Activated CD8-positive, alpha-beta memory T cell treated with anti-CD3 and anti-CD28 coated beads, Interleukin-2, amount 50 U/mL, for 1 hour (primary cell): Measurements from ENCODE around the gene COPZ1.

Experiments used
- DNase-seq: peaks from one replicate; pipeline ENCODE4 v3.0.0-alpha.2; 2020; ENCODE audit errors: extremely low read depth

Gene COPZ1

DNA sequence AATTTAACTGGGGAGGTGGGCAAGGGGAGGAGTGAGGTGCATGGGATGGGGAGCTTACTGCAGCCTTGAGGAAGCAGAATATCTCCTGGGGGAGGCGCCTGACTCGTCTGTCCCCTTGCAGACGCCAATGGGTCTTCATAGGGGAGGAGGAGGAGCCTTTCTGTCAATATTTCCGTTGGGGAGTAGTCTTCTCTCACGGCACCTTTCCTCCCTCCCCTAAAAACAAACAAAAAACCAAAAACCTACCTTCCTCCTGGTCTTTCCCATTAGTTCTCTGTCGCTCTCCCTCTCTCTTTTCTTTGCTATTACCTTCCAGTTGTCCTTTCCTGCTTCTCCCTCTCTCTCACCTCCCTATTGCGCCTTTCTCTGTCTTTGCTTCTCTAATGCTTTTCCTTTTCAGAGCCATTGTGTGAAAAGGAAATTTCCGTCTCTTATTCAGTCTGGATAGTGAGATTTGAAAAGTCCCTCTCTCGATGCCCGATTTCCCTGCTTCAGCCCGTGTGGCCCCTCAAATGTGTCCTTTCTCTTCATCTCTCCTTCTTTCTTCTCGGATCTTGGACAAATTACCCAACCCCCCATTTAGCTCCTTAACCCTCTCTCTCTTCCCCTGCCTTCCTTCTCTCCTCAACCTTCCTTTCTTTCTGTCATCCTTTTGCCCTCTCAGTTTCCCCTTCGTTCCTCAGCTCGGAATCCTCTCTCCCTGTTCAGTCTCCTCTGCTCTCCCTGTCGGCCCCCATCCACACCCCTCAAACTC lies 33.4 kb downstream of the COPZ1 start:
- no peak for DNase-seq

DNA sequence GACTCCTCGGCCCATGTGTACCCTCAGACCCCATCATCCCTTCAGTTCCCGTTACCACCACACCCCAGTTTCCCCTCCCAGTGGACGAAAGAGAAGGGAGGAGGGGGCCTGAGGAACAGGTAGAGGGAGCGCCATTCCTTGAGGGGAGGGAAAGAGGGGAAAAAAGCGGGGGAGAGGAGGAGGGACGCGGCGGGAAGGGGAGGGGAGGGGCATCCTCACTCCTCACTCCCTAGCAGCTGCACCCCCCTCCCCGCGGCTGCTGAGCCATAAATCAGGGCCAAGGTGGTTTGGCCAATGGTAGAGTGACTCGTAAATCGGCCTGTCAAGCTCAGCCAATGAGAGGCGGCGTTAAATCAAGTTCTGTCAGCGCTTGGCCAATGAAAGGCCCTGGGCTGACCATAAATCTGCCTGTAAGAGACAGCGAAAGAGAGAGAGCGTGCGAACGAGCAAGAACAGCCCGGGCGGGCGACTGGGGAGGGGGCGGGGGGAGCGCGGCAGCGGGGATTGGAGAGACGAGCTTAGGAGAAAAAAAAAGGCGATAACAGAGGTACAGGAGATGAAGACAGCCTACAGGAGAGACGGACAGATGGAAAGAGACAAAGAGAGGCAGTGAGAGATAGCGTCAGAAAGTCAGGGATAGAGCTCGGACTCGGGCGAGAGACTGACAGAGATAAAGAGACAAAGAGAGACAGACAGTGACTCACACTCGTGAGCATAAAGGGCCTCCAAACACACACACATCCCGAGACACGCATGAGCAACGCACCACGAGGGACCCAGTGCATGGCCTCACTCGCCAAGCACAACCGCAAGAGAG lies 34.2 kb downstream of the COPZ1 start:
- DNase-seq = peak; percentile 93

DNA sequence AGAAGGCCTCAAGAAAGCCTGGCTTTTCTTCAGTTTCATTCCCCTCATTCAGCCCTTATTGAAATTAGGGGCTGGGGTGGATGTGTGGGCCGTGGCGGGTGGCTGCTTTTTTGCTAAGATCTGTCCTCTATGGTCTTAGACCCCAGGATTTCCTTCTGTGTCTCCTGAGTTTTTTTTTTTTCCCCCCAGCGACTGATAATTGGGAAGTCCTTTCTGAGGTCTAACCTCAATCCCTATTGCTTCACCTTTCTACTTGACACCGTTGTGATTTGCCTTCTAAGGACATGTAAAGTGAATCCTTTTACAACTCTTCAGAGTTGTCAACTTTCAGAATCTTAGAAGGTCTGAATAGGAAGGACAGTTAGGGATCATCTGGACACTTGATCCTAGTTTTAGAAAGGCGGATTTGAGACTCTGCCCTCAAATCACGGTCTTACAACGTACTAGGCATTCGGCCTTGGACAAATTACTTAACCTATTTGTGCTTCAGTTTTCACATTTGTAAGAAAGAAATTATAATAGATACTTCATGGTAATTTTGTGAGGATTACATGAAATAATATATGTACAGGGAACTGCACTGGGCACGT lies 34.9 kb downstream of the COPZ1 start:
- no peak for DNase-seq

DNA sequence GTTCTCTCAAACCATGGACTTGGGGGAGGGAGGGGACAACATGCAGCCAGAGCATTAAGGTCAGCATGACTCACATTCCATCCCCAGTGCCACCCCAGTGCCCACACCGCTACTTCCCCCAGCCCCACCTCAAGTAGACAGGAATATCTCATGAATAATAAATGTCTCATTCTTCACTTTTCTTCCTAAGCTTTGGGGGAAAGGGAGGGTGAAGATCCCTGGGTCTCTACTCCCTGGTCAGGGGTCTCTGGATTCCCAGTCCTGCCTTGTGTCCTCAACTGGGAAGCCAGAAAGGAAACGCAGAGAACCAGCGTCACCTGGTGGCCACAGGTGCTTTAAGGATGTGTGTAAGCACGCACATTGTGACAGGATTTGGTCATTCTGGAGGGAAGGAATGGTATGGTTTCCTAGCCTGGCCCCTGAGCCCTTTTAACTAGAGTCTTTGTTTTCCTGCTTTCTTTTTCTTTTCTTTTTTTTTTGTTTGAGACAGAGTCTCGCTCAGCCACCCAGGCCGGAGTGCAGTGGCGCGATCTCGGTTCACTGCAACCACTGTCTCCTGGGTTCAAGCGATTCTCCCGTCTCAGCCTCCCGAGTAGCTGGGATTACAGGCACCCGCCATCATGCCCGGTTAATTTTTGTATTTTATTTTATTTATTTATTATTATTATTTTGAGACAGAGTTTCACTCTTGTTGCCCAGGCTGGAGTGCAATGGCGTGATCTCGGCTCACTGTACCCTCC lies 36.0 kb downstream of the COPZ1 start:
- no peak for DNase-seq

DNA sequence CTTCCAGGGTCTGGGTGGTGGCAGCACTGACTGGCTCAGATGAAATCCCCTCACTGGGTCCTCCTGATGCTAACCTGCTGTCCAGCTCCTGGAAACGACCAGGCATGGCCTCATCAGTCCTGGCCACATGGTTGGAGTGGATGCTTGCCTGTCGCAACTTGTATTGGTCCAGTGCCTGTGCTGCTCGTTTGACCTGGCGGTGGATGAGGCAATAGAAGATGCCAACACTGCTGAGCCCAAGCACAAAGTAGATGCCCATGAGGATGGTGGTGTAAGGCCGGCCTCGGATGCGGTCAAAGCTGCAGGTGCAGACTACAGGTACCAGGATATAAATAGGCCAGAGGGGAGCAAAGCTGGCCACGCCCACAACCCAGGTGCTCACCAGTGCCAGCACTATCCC lies 38.1 kb downstream of the COPZ1 start:
- DNase-seq = no peak

DNA sequence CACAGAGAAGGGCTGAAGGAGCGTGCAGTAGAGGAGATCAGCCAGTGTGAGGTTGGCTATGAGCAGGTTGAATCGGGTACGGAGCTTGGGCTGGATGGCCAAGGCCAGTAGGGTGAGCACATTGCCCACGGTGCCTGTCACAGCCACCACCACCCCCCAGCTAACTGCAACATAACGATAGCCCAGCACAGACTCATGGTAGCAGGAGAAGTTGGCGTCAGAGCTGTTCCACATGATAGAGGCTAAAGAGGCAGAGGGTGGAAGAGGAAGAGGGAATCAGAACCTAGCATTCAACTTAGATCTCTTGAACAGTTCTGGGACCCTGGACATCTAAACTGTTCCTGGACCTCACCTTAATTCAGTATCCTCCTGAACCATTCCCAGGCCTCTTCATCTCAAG lies 38.7 kb downstream of the COPZ1 start:
- DNase-seq = no peak

DNA sequence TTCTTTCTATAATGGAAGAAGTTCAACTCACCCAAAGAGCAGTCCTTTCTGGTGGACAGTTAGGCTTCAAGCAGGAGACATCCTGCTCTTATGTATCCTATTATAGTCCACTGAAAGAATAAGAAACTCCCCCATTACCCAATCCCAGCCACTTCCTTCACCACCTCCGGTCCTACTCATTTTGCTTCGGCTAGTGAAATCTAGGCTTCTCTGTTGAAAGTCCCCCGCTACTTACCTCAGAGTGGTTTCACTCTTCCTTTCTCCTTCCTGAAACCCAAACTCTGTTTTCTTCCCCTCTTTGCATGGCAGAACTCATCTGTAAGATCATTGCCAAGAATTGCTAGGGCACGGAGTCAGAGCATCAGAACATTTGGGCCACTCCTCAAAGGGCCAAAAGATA lies 39.5 kb downstream of the COPZ1 start, which contains the start of gene GPR84:
Gene GPR84 (minus strand): TSS at position 74 of the 400 bp plus-strand sequence. CDS start 635 bp downstream, outside the sequence.
- DNase-seq = no peak

DNA sequence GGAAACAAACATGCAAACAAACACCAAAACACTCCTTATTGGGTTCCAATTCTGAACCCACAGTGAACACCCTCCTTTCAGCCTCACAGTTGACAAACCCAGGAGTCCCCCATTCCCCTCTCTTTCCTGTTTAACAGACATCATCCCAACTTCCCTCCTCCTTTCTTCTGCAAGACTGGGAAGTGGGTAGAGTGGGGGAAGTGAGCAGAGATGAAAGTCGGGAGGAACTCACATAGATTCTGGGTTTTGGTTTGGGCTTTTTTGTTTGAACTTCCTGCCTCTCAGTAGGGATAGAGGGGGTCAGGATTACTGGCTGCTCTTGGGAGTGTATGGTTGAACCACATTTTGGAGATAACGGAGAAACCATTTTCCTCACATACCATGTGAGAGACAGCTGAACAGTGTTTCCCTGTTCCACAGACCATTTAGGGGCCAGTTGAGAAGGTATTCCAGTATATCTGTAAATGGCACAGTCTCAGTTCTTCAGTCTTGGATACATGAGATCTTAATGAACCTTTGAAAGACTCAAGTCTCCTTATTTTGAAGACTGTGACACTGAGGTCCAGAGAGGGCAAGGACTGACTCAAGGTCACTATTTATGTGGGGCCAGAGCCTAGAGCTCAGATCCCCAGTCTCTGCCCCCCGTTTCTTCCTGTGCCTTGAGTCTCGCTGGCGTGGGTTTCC lies 43.2 kb downstream of the COPZ1 start:
- no peak for DNase-seq

DNA sequence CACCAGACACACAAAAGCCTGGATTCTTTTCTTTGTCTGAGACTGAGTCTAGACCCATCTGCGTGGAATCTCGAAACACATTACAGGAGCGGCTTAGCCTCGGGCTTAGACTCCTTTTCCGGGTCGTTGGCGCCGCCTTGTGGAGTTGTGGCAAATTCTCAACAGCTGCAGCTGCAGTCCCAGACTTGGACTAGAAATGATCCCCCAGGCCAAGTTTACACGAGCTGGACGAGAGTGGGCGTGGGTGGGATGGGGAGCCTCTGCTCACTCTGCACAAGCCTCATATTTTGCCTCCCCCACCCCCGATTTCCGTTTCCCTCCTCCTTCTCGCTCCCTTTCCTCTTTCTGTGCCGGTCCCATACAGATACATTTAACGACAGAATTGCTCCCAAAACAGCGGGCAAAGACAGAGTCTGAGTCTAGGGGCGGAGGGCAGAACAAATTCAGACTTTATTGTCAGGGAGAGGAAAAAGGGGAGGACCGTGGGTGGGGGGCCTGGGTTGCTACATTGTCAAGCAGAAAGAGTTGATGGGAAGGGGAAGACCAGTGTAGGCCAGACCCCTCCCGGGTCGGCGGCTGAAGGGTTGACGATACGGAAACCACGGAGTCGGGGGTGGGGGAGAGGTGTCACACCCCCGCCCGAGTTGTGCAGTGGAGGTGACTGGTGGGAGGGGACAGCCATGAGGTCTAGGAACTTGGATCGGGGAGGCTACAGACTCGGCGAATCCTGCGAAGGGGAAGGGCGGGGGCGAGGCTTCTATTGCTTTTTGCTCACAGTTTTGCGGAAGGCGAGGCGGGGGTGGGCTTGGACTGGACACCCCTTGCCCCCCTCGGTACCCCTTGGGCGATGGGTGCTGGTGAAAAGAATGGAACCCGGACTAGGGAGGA lies 44.0 kb downstream of the COPZ1 start:
- peak; percentile 72 for DNase-seq

DNA sequence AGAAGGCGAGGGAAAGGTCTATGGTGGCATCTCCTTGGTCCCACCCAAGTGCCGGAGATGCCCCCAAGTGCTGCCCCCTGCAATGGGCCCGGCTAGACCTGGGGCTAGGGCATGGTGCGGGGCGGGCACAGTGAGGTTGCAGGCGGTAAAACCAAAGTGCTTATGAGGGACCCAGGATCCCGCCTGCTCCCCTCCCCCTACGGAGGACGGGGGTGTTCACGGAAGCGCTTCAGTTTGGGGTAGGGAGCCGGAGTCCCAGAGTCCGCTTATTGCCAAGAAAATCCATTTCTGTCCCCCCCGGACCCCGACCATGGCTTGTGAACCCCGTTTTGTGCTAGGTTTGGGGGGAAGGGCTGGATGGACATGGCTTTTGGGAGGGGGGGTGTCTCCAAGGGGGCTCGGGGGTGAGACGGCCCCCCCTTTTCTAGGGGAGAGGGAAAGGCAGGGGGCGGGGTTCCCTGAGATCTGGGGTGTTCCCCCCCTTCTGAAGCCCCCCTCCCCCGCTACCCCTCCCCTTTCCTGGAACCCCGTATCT lies 44.7 kb downstream of the COPZ1 start:
- no peak for DNase-seq

DNA sequence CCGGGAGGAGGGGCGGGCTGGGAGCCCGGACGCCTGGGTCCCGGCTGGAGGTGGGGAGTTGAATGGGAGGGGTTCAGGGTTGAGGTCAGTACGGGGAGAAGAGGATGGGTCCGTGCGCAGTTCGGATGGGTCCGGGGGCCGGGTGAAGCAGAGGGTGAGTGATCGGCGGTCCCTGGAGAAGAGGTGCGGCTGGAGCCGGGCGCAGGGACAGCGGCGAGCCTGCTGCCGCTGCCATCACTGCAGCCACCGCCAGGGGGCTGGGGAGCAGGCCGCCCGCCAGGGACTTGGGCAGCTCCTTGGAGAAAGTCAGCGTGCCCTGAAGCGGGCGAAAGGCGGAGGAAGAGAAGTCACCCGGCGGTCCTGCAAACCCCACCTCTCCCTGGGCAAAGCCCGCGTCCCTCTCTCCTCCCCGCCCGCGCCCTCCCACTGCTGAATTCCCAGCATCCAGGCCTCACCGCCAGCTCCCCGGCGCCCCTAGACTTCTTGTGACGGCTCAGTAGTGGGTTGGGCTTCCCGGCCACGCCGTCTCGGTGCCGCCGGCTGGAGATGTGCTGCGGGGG lies 45.3 kb downstream of the COPZ1 start:
- no peak for DNase-seq

DNA sequence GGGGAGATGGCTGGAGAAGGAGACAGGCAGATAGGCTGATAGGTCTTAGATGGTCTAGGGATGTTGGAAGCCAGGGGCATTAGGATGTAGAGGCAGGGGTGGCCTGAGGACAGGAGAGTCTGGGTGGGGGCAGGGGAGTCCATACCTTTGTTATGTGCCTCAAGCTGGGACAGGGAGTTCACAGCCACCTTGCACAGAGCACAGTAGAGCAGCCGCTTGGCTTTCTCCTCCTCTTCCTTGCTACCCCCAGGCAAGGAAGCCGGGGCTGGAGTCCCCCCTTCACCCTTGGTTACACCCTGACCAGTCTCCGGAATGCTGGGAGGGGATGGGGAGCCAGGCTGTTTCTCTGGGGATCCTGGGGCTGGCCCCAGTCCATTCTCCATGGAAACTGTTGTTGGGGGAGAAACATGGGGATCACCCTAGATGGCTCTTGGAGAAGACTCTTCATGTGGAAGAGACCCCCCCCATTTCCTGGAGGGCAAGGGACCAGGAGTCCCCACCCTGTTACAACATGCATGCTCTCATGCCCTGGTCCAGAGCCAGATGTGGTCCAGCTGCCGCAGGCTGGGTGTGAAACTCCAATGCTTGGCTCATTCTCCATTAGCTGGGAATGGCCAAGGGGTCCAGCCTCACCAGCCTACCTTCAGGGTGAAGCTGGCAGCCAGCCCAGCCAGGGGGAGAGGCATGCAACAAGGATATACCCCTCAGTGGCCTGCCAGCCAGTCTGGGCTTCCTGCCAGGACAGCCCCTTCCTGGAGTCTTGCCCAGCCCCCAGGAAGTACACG lies 46.6 kb downstream of the COPZ1 start:
- DNase-seq = no peak

DNA sequence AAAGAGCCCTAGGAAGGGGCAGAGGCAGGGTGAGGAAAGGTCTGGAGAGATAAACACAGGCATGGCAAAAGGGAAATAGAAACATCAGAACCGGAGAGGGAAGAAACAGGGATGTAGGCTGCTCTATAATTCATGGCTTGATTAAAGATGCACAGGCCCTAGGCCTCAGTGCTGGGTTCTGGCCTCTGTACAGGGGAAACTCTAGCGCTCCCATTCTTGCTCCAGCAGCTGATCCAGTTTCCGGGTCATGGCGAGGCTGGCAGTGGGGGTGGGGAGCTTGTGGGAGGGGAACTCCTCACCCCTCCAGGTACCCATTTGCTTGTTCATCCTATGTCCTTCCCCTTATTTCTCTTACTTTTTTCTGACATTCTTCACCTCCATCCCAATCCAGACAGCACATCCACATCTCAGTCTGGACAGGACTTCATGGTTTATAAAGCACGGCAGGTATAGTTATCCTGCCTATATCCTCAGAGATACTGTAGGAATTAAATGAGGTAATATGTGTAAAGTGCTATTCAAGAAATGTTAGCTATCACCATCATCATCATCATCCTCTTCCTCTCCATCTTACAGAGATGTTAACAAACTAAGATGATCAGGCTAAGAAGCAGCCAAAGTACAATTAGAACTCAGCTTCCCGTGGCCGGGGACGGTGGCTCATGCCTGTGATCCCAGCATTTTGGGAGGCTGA lies 47.3 kb downstream of the COPZ1 start:
- DNase-seq = no peak

DNA sequence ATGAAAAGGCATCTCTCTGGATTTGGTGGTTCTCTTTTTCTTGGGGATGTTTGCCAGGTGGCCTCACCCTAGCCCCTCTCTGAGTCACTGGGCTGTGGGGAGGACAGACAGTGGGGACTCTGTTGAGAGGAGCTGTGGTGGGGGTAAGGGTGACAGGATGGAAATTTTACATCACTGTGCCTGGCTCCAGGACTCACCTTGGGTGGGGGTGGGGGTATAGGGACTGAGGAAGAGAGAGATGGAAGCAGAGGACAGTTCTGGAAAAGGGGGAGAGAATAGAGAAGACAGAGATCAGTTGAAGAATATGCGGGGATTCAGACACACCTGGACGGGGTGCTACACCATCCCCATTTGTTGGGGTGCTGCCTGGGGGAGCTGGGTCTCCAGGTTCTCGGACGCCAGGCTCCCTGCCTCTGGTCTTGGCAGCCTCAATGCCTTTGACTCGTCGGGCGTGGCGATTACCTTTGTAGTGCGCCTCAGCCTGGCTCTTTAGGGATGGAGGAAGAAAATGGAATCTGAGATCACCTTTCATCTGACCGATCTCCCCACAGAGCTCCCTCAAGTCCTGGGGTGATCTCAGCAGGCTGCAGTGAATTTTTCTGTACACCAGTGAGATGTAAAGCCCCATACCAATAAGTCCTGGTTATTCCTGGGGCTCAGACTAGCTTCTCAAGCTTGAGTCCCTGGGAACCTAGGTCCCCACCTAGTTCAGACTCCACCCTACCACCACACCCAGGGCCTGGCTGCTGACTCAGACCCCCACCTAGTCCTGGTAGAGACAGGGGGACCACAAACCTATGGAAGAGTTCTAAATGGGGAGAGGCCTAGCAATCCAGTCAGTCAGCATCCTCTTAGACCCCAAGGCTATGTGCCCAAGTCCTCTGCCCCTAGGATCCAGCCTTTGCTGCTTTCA lies 49.0 kb downstream of the COPZ1 start:
- no peak for DNase-seq

DNA sequence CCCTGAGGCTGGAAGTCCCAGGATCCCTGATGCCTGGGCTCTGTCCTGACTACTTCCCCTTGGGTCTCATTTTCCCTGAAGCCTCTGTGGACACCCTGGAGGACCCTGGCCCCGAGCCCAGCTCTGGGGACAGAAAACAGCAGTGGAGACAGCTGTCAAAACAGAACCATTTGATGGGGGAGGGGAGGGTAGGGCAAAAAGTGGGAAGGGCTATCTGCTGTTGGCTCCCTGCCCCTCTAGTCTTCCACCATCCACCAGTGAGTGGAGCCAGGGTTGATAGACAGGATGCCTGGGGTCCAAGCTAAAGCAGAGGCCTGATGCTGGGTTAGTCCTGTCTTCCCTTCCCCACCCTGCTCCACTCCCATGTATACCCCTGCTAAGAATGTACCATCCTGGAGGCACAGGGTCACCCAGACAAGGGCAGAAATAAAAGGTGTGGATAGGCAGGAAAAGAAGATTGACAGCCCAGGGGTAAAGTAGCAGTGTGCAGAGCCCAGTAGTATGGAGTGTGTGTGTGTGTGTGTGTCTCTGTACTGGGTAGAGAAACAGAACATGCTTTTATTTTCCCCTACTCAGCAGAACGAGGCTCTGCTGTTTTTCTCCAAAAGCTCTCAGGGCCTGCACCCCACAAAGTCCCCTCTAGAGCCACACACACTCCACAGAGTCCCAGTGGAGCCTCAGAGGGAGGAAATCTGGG lies 49.8 kb downstream of the COPZ1 start:
- no peak for DNase-seq

DNA sequence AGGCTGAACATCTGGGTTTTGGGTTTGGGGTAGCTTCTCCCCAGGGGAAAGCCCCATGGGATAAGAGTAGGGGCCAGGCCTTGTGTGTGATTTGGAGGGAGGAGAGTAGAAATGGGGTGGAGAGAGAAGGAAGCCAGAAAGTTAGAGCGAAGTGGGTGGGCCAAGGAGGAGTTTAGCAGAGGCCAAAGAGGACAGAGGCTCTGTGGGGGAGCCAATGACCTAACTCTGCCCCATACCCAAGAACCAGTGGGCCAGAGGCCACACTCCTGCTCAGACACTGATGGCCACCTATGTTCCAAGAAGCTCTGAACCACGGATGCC lies 50.3 kb downstream of the COPZ1 start:
- no peak for DNase-seq

DNA sequence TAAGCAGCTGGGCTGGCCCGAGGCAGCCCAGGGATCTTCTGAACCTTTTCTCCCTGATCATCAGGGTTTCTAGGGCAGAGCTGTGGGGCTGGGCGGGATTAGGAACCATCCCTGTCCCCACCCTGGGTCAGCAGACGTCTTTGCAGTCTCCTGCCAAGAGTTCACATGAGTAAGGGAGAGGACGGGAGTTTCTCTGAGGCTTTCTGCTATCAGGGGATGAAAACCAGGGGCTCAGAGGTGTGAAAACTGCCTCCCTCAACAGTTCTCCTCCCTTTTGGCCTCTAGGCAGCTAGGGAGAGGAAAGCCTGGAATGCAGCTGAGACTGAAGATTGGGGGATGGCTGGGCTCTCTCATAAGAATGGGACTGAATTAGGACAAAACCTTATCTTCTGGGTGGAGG lies 51.7 kb downstream of the COPZ1 start:
- DNase-seq = no peak
